ENCODE results near the gene CREB1.
"Not testable (repeated sequence)": the region's sequence is repeated elsewhere in the genome, so short reads cannot be mapped to it uniquely, and the experiment has no call there.

CREB1 gene

GRCh38 chr2:207529330-207530159 is at the start of gene CREB1:
Gene CREB1, plus strand, starts transcription at chr2:207529962. Its CDS starts 25,674 bp downstream, at chr2:207555636.
- peak; percentile 94 for DNase-seq (ENCODE audit: low spot score)

- DNase-seq (ENCODE audit: low spot score): no peak
Observed at GRCh38 chr2:207480521-207481040, 49.2 kb upstream of the CREB1 start.

GRCh38 chr2:207481924-207482323 is 47.8 kb upstream of the CREB1 start:
- DNase-seq (ENCODE audit: low spot score): no peak

- DNase-seq (ENCODE audit: low spot score): no peak
Observed at GRCh38 chr2:207482630-207483029, 47.1 kb upstream of the CREB1 start.

GRCh38 chr2:207483066-207483465 is 46.7 kb upstream of the CREB1 start:
- DNase-seq (ENCODE audit: low spot score): no peak

GRCh38 chr2:207483477-207483876 is 46.3 kb upstream of the CREB1 start:
- DNase-seq (ENCODE audit: low spot score): no peak

GRCh38 chr2:207484444-207485391 is 45.0 kb upstream of the CREB1 start:
- no peak for DNase-seq (ENCODE audit: low spot score)

- peak; percentile 84 for DNase-seq (ENCODE audit: low spot score)
Observed at GRCh38 chr2:207487650-207488311, 42.0 kb upstream of the CREB1 start.

- DNase-seq (ENCODE audit: low spot score): no peak
Observed at GRCh38 chr2:207489251-207489650, 40.5 kb upstream of the CREB1 start.

- DNase-seq (ENCODE audit: low spot score): no peak
Observed at GRCh38 chr2:207490441-207490840, 39.3 kb upstream of the CREB1 start.

GRCh38 chr2:207491086-207491485 is 38.7 kb upstream of the CREB1 start:
- DNase-seq (ENCODE audit: low spot score): no peak

GRCh38 chr2:207491956-207492355 is 37.8 kb upstream of the CREB1 start:
- no peak for DNase-seq (ENCODE audit: low spot score)

GRCh38 chr2:207492461-207492860 is 37.3 kb upstream of the CREB1 start:
- DNase-seq (ENCODE audit: low spot score): no peak

GRCh38 chr2:207494137-207494536 is 35.6 kb upstream of the CREB1 start:
- no peak for DNase-seq (ENCODE audit: low spot score)

GRCh38 chr2:207496936-207497335 is 32.8 kb upstream of the CREB1 start:
- DNase-seq (ENCODE audit: low spot score): not testable (repeated sequence)

- no peak for DNase-seq (ENCODE audit: low spot score)
Observed at GRCh38 chr2:207497596-207497995, 32.2 kb upstream of the CREB1 start.

- no peak for DNase-seq (ENCODE audit: low spot score)
Observed at GRCh38 chr2:207498427-207498826, 31.3 kb upstream of the CREB1 start.

- DNase-seq (ENCODE audit: low spot score): no peak
Observed at GRCh38 chr2:207499114-207499513, 30.6 kb upstream of the CREB1 start.

- DNase-seq (ENCODE audit: low spot score): no peak
Observed at GRCh38 chr2:207501802-207502576, 27.8 kb upstream of the CREB1 start.

GRCh38 chr2:207502577-207503198 is 27.1 kb upstream of the CREB1 start:
- no peak for DNase-seq (ENCODE audit: low spot score)

- DNase-seq (ENCODE audit: low spot score): peak; percentile 70
Observed at GRCh38 chr2:207503234-207503633, 26.5 kb upstream of the CREB1 start.

All from hepatic stellate cell (primary cell).